ENCODE results near the gene SEMG1. TPM values are rescaled to one million over a fixed set of nuclear protein-coding genes. Genes with fewer than 3 reads are reported as not detected.

The SEMG1 gene
- total RNA-seq, 2 donors from 2014 or later = not detected

GRCh38 chr20:45211569-45212474 is 5.0 kb downstream of the SEMG1 start:
- no peaks in the 10 kb centered on the region for H3K9me3 Mint-ChIP-seq
- no peak overlapping the region for H3K27ac Mint-ChIP-seq
- no peaks in the 10 kb centered on the region for H3K36me3 Mint-ChIP-seq
- DNase-seq (ENCODE audit: low spot score in 2 of 2) (no peak), ATAC-seq (no peak)

GRCh38 chr20:45212836-45213235 is 6.0 kb downstream of the SEMG1 start:
- Mint-ChIP-seq H3K36me3 (no peaks in the 10 kb centered on the region), H3K9me3 (no peaks in the 10 kb centered on the region), H3K27ac (no peak overlapping the region)
- ATAC-seq (no peak), DNase-seq (ENCODE audit: low spot score in 2 of 2) (no peak)

- Mint-ChIP-seq H3K27ac (no peak overlapping the region), H3K9me3 (no peaks in the 10 kb centered on the region), H3K36me3 (no peaks in the 10 kb centered on the region)
- no peak for DNase-seq (ENCODE audit: low spot score in 2 of 2)
- ATAC-seq = no peak
Measured at GRCh38 chr20:45218124-45218523, 11.3 kb downstream of the SEMG1 start.

GRCh38 chr20:45218636-45219035 is 11.8 kb downstream of the SEMG1 start:
- DNase-seq (ENCODE audit: low spot score in 2 of 2) = no peak
- no peak for ATAC-seq
- H3K27ac Mint-ChIP-seq = no peak overlapping the region
- no peaks in the 10 kb centered on the region for H3K36me3 Mint-ChIP-seq
- no peaks in the 10 kb centered on the region for H3K9me3 Mint-ChIP-seq

- DNase-seq (ENCODE audit: low spot score in 2 of 2) (no peak), ATAC-seq (no peak)
- Mint-ChIP-seq H3K36me3 (no peaks in the 10 kb centered on the region), H3K9me3 (no peaks in the 10 kb centered on the region), H3K27ac (no peak within 1 kb of the TSS)
Measured at GRCh38 chr20:45221076-45221475, 14.2 kb downstream of the SEMG1 start, which contains the start of gene SEMG2. Gene SEMG2 (plus strand): TSS chr20:45221373. CDS start chr20:45221390, 17 bp downstream.

GRCh38 chr20:45223136-45223535 is 16.3 kb downstream of the SEMG1 start:
- DNase-seq (ENCODE audit: low spot score in 2 of 2) (no peak), ATAC-seq (no peak)
- H3K27ac Mint-ChIP-seq = no peak overlapping the region
- no peaks in the 10 kb centered on the region for H3K9me3 Mint-ChIP-seq
- H3K36me3 Mint-ChIP-seq = no peaks in the 10 kb centered on the region

GRCh38 chr20:45226287-45226686 is 19.5 kb downstream of the SEMG1 start:
- ATAC-seq (no peak), DNase-seq (ENCODE audit: low spot score in 2 of 2) (no peak)
- Mint-ChIP-seq H3K27ac (no peak overlapping the region), H3K36me3 (no peaks in the 10 kb centered on the region), H3K9me3 (no peaks in the 10 kb centered on the region)

GRCh38 chr20:45229264-45230056 is 22.6 kb downstream of the SEMG1 start:
- ATAC-seq (peak; percentile 52 to 74), DNase-seq (ENCODE audit: low spot score in 2 of 2) (peak in 1 of 2 donors; percentile 76)
- Mint-ChIP-seq H3K27ac (no peak overlapping the region), H3K9me3 (no peaks in the 10 kb centered on the region), H3K36me3 (no peaks in the 10 kb centered on the region)

- DNase-seq (ENCODE audit: low spot score in 2 of 2) (no peak), ATAC-seq (no peak)
- peaks cover 0 to 6% of the 10 kb centered on the region in 2 donors for H3K9me3 Mint-ChIP-seq
- H3K36me3 Mint-ChIP-seq = no peaks in the 10 kb centered on the region
- H3K27ac Mint-ChIP-seq = no peak overlapping the region
Measured at GRCh38 chr20:45230631-45231030, 23.8 kb downstream of the SEMG1 start.

- H3K9me3 Mint-ChIP-seq = peaks cover 0 to 6% of the 10 kb centered on the region in 2 donors
- ATAC-seq (no peak), DNase-seq (ENCODE audit: low spot score in 2 of 2) (peak in 1 of 2 donors; percentile 22)
- H3K27ac Mint-ChIP-seq = no peak overlapping the region
- H3K36me3 Mint-ChIP-seq = no peaks in the 10 kb centered on the region
Measured at GRCh38 chr20:45235995-45236394, 29.2 kb downstream of the SEMG1 start.

GRCh38 chr20:45238139-45238538 is 31.3 kb downstream of the SEMG1 start:
- H3K9me3 Mint-ChIP-seq = peaks cover 0 to 6% of the 10 kb centered on the region in 2 donors

GRCh38 chr20:45246109-45246508 is 39.3 kb downstream of the SEMG1 start:
- no peak overlapping the region for H3K27ac Mint-ChIP-seq
- no peaks in the 10 kb centered on the region for H3K9me3 Mint-ChIP-seq
- no peaks in the 10 kb centered on the region for H3K36me3 Mint-ChIP-seq
- no peak for DNase-seq (ENCODE audit: low spot score in 2 of 2)
- no peak for ATAC-seq

More at GRCh38 chr20:45238139-45238538, 31.3 kb downstream of the SEMG1 start:
- no peak overlapping the region for H3K27ac Mint-ChIP-seq
- ATAC-seq (no peak), DNase-seq (ENCODE audit: low spot score in 2 of 2) (no peak)
- no peaks in the 10 kb centered on the region for H3K36me3 Mint-ChIP-seq

- DNase-seq (ENCODE audit: low spot score in 2 of 2) (no peak), ATAC-seq (no peak)
- Mint-ChIP-seq H3K36me3 (no peaks in the 10 kb centered on the region), H3K9me3 (no peaks in the 10 kb centered on the region), H3K27ac (no peak overlapping the region)
Measured at GRCh38 chr20:45247865-45248264, 41.0 kb downstream of the SEMG1 start.

GRCh38 chr20:45248609-45249008 is 41.8 kb downstream of the SEMG1 start:
- Mint-ChIP-seq H3K36me3 (no peaks in the 10 kb centered on the region), H3K9me3 (no peaks in the 10 kb centered on the region), H3K27ac (no peak overlapping the region)
- DNase-seq (ENCODE audit: low spot score in 2 of 2) (no peak), ATAC-seq (no peak)

GRCh38 chr20:45251884-45252560 is 45.2 kb downstream of the SEMG1 start:
- no peak for ATAC-seq
- no peaks in the 10 kb centered on the region for H3K9me3 Mint-ChIP-seq
- DNase-seq (ENCODE audit: low spot score in 2 of 2) = no peak
- no peak overlapping the region for H3K27ac Mint-ChIP-seq
- no peaks in the 10 kb centered on the region for H3K36me3 Mint-ChIP-seq

- Mint-ChIP-seq H3K9me3 (no peaks in the 10 kb centered on the region), H3K36me3 (no peaks in the 10 kb centered on the region), H3K27ac (no peak overlapping the region)
- ATAC-seq (no peak), DNase-seq (ENCODE audit: low spot score in 2 of 2) (no peak)
Measured at GRCh38 chr20:45253261-45253660, 46.4 kb downstream of the SEMG1 start.
